ENCODE measurements around the gene ISG20.

Gene ISG20

GRCh38 chr15:88655103-88655553, 16.3 kb downstream of the ISG20 start:
- DNase-seq: no peak

GRCh38 chr15:88655800-88656488, 17.1 kb downstream of the ISG20 start:
- no peak for DNase-seq

- DNase-seq: no peak
These were observed 18.0 kb downstream of the ISG20 start for GRCh38 chr15:88656760-88657221.

DNA sequence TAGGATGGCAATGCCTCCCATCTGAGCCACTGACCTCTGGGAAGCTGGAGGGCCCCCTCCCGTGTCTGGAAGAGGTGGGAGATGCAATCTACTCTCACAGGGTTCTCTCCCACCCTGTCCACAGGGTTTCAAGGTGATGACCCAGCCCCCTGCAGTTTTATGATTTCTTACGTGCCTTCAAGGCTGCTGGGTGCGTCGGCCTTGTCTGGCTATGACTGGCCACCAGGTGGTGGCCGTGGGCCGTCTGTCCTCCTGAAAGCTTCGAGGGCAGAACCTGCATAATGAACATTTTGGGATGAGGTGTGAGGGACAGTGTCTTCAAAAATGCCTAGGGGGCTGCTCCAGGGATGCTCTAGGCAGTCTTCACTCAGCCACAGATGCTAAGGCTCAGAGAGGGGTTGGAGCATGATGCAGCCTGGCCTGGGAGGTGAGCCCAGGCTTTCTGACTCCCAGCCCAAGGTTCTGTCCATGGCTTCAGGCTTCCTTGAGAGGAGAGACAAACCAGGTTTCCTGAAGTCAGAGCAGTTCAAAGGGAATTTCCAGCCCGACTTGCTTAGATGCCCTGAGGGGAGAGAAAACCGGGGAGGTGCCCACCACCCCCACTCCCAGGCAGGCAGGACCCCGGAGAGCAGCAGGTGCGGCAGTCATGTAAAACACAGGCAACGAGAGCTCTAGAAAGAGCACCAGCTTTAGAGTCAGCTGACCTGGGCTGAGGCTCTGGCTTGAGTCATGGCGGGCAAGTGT, 18.7 kb downstream of the ISG20 start:
- DNase-seq: no peak

- no peak for DNase-seq
These were observed 19.5 kb downstream of the ISG20 start for GRCh38 chr15:88658070-88658965.

DNA sequence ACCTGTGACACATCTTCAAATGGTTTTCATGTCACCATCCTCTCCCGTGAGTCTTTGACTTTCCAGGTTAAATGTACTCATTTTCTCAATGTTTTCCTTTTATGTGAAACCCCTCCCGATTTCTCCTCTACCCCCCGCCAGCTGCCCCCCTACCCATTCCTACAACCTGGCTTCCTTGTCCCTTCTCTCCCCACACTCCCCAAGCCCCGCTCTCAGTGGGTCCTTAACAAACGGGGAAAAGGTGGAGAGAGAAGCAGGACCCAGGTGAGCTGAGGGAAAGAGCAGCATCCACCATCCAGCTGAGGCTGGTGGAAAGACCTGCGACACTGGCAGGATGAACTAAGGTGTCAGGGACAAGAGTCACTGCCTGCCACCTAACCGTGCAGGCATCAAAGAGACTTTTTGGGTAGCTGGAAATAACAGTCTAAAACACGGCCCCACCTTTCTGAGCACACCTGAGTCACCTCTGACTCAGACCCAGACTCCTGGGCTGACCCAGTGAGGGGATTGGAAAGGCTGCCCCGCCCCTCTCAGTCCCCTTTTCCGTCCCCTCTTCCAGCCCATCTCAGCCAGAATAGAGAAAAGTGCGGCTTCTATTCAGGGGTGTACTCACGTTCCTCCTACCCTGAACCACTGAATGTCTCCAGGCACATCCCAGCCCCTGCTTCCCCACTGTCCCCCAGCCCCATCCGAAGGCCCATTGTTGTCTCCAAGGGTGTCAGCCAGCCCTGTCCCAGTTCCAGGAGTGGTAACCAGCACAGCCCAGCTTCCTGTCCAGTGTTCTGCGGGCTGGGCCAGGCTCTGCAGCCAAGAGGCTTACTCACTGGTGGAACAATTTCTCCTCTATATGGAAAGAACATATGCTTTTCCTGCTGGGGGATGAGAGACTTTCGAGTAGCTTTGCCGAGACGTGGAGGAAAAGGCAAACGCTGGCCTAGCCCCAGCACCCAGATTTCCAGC, 20.4 kb downstream of the ISG20 start:
- DNase-seq: no peak

DNA sequence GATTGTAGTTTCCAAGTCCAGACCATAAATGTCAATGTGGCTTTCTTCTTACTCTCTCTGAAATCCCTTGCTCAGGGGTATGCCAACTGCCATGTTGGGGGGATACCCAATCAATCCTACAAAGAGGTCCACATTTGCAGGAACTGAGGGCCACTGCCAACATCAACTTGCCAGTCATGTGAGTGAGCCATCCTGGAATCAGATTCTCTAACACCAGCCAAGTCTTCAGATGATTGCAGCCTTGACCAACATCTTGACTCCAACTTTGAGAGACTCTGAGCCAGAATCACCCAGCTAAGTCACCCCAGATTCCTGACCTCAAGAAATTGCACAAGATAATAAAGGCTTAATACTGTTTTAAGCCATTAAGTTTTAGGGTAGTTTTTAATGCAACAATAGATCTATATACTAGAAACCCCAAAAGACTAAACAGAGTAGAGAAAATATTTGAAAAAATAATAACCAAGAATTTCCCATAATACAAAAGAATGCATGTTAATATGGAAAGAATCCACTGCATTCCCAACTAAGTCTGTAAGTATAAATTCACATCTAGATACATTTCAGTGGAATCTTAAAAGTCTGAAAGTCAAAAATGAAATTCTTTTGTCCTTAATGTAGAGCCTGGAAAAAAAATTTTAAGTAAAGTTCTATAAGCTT, 22.4 kb downstream of the ISG20 start:
- no peak for DNase-seq

DNA sequence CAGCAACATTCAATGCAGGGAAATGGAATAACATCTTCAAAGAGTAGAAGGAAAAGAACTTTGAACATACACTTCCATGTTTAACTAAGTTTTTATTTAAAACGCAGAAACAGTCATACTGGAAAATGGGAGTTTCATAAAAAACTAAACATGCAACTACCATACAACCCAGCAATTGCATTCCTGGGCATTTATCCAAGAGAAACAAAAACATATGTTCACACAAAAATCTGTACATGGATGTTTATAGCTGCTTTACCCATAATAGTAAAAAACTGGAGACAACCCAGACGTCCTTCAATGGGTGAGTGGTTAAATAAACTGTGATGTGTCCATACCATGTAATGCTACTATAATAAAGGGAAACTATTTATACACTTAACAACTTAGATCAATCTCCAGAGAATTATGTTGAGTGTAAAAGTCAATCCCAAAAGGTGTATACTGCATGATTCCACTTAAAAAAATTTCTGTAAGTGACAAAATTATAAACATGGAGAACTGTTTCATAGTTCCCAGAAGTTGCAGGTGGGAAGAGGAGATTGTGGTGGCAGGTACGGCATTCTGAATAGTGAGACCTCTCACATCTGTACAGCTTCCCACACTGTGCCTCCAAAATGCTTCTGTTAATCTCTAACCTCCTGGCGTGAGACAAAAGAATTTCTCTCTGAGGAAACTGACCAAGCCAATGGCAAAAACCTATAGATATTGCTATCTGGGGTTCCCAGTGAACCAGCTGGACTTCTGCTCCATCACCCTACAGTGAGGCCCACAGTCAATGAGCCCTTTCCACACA, 23.1 kb downstream of the ISG20 start:
- DNase-seq: no peak

- no peak for DNase-seq
These were observed 24.4 kb downstream of the ISG20 start for GRCh38 chr15:88663141-88663621.

GRCh38 chr15:88664151-88664778, 25.4 kb downstream of the ISG20 start:
- peak; percentile 34 for DNase-seq

DNA sequence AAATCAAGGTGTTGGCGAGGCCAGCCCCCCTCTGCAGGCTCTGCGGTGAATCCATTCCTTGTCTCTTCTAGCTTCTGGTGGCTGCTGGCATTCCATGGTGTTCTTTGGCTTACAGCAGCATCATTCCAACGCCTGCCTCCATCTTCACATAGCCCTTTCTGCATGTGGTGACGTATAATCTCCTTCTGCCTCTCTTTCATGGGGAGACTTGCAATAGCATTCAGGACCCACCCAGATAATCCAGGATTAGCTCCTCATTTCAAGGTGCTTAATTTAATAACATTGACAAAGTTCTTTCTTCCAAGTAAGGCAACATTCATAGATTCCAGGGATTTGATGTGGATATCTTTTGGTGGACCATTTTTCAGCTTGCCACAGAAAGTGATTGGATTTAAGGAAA, 35.8 kb downstream of the ISG20 start:
- DNase-seq: no peak

DNA sequence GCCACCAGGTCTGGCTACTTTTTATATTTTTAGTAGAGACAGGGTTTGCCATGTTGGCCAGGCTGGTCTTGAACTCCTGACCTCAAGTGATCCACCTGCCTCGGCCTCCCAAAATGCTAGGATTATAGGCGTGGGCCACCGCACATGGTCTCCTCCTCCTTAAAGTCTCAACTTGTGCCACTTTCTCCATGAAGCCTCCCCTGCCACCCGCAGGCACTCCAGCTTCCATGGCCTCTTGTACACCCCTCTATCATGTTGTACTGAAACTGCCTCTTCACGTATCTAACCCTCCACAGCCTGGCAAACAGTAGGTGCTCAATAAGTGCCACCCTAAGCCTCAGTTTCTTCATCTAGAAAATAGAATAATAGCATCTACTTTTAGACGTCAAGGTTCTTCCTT, 39.9 kb downstream of the ISG20 start:
- no peak for DNase-seq

GRCh38 chr15:88680241-88681001, 41.6 kb downstream of the ISG20 start:
- DNase-seq: no peak

DNA sequence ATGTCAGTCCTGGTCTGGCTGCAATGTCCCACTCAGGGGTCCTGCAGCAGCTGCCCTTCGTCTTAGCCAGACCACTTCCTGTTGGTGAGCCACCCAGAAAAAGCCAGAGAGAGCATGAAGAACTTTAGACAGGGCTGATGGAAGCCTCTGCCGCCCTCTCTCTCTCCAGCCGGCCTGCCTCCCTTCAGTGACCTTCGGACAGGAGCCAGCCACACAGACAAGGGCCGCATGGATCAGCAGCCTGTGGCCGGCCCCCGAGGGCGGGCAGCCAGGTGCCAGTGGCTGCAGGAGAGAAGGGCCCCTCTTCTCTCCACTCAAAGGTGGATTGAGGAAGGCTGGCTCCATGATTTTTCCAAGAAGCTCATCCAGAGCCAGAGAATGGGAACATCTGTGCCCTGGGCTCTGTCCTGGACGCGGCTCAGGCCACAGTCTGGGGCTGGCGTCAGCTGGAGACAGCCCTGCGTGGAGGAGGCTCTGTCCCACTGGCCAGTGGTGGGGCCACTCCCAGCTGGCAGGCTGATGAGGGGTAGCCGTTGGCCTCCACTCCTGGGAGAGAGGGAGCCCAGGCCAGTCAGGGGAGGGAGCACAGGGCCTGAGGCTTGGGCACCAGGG, 42.9 kb downstream of the ISG20 start:
- DNase-seq: no peak

DNA sequence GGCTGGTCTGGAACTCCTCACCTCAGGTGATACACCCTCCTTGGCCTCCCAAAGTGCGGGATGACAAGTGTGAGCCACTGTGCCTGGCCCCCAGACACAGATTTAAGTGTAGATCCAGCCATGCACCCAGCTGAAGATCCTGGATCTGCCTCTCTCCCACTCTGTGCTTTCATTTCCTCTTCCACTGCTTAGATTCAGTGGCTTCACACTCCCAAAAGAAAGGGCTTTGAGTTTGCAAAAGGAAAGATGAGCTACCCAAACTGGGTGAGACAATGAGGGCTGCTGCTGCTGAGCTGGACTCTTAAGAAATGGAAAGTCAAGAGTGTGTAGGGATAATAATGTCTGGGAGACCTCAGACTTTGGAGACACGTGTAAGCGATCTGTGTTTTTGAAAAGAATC, 45.5 kb downstream of the ISG20 start:
- DNase-seq: no peak

- no peak for DNase-seq
These were observed 47.4 kb downstream of the ISG20 start for GRCh38 chr15:88686166-88686565.

GRCh38 chr15:88688394-88688933, 49.6 kb downstream of the ISG20 start:
- DNase-seq: no peak

DNA sequence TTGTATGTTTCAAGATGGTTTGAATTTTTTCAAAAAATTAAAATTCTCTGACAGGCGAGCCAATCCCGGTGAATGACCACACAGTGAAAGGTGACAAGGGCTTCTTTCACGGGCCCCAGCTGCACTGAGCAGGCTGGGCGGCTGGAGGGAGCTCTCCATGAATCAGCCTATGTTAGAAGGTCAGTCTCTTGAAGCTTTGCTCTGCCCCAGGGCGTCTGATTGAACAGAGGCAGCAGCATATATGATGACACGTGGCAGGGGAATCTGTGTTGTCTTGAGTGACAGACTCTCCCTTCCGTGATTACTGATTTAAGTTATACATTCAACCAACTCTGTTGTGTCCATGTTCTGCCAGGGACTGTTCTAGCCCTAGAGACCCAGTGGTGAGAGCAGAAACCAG, 51.5 kb downstream of the ISG20 start:
- no peak for DNase-seq
